Keratinocyte (primary cell): ENCODE data around the gene CLSTN1. TPM values are rescaled to one million over a fixed set of nuclear protein-coding genes. Genes with fewer than 3 reads are reported as not detected.

ENCODE experiments used
- DNase-seq: peaks from one replicate; pipeline ENCODE4 v3.0.0-alpha.2; 2011; ENCODE audit warnings: low read depth, missing footprints, low spot score
- FAIRE-seq: peaks from 2 replicates; lab custom pipeline; 2011; peaks lifted over from hg19 to GRCh38; lab: Jason Lieb, UNC
- H2AFZ ChIP-seq: 2 replicates; pipeline ENCODE4 v1.6.0; 2012; ENCODE audit warnings: low read length, control low read depth, inconsistent platforms; ENCODE audit not compliant: control insufficient read depth
- H3K27ac ChIP-seq: 2 replicates; pipeline ENCODE4 v1.5.1; 2011; ENCODE audit warnings: low read length; ENCODE audit not compliant: control insufficient read depth, insufficient read depth
- H3K27me3 ChIP-seq: 3 replicates; pipeline ENCODE4 v1.6.0; 2011; ENCODE audit warnings: low read length; ENCODE audit not compliant: control insufficient read depth, insufficient read depth; ENCODE audit errors: extremely low read depth
- H3K36me3 ChIP-seq, 2 experiments: 2 replicates in 1 of 2; 3 replicates in 1 of 2; pipeline ENCODE4 v1.5.1; 2011; ENCODE audit warnings: low read length in 2 of 2, mild to moderate bottlenecking in 1 of 2; ENCODE audit not compliant: control insufficient read depth in 2 of 2, insufficient read depth in 2 of 2; ENCODE audit errors: extremely low read depth in 1 of 2
- H3K4me1 ChIP-seq: 3 replicates; pipeline ENCODE4 v1.5.1; 2011; ENCODE audit warnings: low read length; ENCODE audit not compliant: control insufficient read depth, insufficient read depth; ENCODE audit errors: extremely low read depth
- H3K4me2 ChIP-seq: 3 replicates; pipeline ENCODE4 v1.6.0; 2011; ENCODE audit warnings: low read depth, low read length; ENCODE audit not compliant: control insufficient read depth, insufficient read depth; ENCODE audit errors: extremely low read depth
- H3K4me3 ChIP-seq, 3 experiments: fragments of 200-600 bp in 1 of 3; sonication (generic) in 1 of 3; 2 replicates in 2 of 3; 3 replicates in 1 of 3; pipeline ENCODE4 v1.5.1; 2011 to 2016; ENCODE audit warnings: low read length in 3 of 3, mild to moderate bottlenecking in 3 of 3, control low read depth in 2 of 3, inconsistent platforms in 1 of 3, low read depth in 1 of 3, mixed read lengths in 1 of 3, mixed run types in 1 of 3, moderate library complexity in 1 of 3; ENCODE audit not compliant: control insufficient read depth in 2 of 3, insufficient read depth in 2 of 3; ENCODE audit errors: extremely low read depth in 1 of 3
- H3K79me2 ChIP-seq: 2 replicates; pipeline ENCODE4 v1.6.0; 2012; ENCODE audit warnings: low read length; ENCODE audit not compliant: control insufficient read depth, insufficient read depth
- H3K9ac ChIP-seq: 3 replicates; pipeline ENCODE4 v1.6.0; 2011; ENCODE audit warnings: low read length; ENCODE audit not compliant: control insufficient read depth, insufficient read depth; ENCODE audit errors: extremely low read depth
- H3K9me1 ChIP-seq: 3 replicates; pipeline ENCODE4 v1.6.0; 2011; ENCODE audit warnings: low read length; ENCODE audit not compliant: control insufficient read depth, insufficient read depth; ENCODE audit errors: extremely low read depth
- H3K9me3 ChIP-seq: 2 replicates; pipeline ENCODE4 v1.5.1; 2012; ENCODE audit warnings: low read depth, low read length; ENCODE audit not compliant: control insufficient read depth
- H4K20me1 ChIP-seq: 3 replicates; pipeline ENCODE4 v1.6.0; 2011; ENCODE audit warnings: low read length; ENCODE audit not compliant: control insufficient read depth, insufficient read depth; ENCODE audit errors: extremely low read depth
- EZH2 ChIP-seq: IDR thresholded peaks from one replicate; pipeline ENCODE4 v1.6.1; 2012; ENCODE audit warnings: inconsistent platforms, mild to moderate bottlenecking, low read length, moderate library complexity
- dilution Hi-C: fragments of 300-500 bp; cut with MboI; formaldehyde crosslinking; loops from one replicate; pipeline ENCODE4 v1.7.0; 2020; ENCODE audit warnings: low sequenced_read_pairs; ENCODE audit not compliant: extremely low pct_ligation_motif_present
- polyA plus RNA-seq, 5 experiments: library from polyadenylated mRNA; depleted of rRNA in 3 of 5; stranded (reverse) in 3 of 5; stranded (forward) in 1 of 5; unstranded in 1 of 5; fragments of >200 nt; gene quantifications; 1 replicate in 1 of 5; 2 replicates in 3 of 5; 3 replicates in 1 of 5; pipeline versions ENCODE4 v1.2.1 to v1.2.3, GENCODE V29; 2011 to 2012; ENCODE audit warnings: missing spikeins in 2 of 5, low read depth in 1 of 5, low replicate concordance in 1 of 5
- TF ChIP-seq, protein P1 (sequence below), 3 experiments: IDR thresholded peaks in 1 of 3; conservative IDR thresholded peaks in 1 of 3; optimal IDR thresholded peaks in 1 of 3; 2 replicates in 2 of 3; 3 replicates in 1 of 3; pipeline versions ENCODE3 to v1.5.1; 2011; ENCODE audit warnings: low read length in 3 of 3, mild to moderate bottlenecking in 3 of 3, moderate library complexity in 2 of 3, control low read depth in 1 of 3, inconsistent platforms in 1 of 3; ENCODE audit not compliant: insufficient read depth in 2 of 3; ENCODE audit errors: extremely low read depth in 1 of 3

Gene CLSTN1
- polyA plus RNA-seq, 1 donor (not counting 4 experiments of a cell fraction or from before 2014, with no cell fraction given): 90.3 TPM

- no peak for DNase-seq
- Histone ChIP-seq H3K4me2 (no peak overlapping the region), H3K4me1 (peaks cover 23% of the 10 kb centered on the region), H3K36me3 (peaks cover 14 to 15% of the 10 kb centered on the region in 2 experiments), H3K9me1 (no peaks in the 10 kb centered on the region), H3K27ac (no peak overlapping the region), H4K20me1 (no peaks in the 10 kb centered on the region), H3K9me3 (no peaks in the 10 kb centered on the region), H3K4me3 (no peak overlapping the region), H3K9ac (no peak overlapping the region), H3K27me3 (no peaks in the 10 kb centered on the region), H3K79me2 (no peaks in the 10 kb centered on the region), H2AFZ (no peak overlapping the region)
- no peak for FAIRE-seq
- dilution Hi-C loops: no loop called here
- no peak for TF ChIP-seq EZH2
- TF ChIP-seq, protein P1, sequence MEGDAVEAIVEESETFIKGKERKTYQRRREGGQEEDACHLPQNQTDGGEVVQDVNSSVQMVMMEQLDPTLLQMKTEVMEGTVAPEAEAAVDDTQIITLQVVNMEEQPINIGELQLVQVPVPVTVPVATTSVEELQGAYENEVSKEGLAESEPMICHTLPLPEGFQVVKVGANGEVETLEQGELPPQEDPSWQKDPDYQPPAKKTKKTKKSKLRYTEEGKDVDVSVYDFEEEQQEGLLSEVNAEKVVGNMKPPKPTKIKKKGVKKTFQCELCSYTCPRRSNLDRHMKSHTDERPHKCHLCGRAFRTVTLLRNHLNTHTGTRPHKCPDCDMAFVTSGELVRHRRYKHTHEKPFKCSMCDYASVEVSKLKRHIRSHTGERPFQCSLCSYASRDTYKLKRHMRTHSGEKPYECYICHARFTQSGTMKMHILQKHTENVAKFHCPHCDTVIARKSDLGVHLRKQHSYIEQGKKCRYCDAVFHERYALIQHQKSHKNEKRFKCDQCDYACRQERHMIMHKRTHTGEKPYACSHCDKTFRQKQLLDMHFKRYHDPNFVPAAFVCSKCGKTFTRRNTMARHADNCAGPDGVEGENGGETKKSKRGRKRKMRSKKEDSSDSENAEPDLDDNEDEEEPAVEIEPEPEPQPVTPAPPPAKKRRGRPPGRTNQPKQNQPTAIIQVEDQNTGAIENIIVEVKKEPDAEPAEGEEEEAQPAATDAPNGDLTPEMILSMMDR (optimal IDR thresholded peaks at IDR 0.05 in 1 of 3, IDR thresholded peaks at IDR 0.05 in 1 of 3, conservative IDR thresholded peaks at IDR 0.05 in 1 of 3; ENCODE audit: extremely low read depth in 1 of 3, insufficient read depth in 2 of 3, low read length in 3 of 3): no peak
Observed at GRCh38 chr1:9717193-9718005, 106.4 kb downstream of the CLSTN1 start.

- no peak overlapping the region for H3K27ac ChIP-seq
- TF ChIP-seq, protein P1 (optimal IDR thresholded peaks at IDR 0.05 in 1 of 3, IDR thresholded peaks at IDR 0.05 in 1 of 3, conservative IDR thresholded peaks at IDR 0.05 in 1 of 3; ENCODE audit: extremely low read depth in 1 of 3, insufficient read depth in 2 of 3, low read length in 3 of 3): no peak
- TF ChIP-seq EZH2: no peak
- no peaks in the 10 kb centered on the region for H3K27me3 ChIP-seq
- H3K4me1 ChIP-seq: peaks cover 22% of the 10 kb centered on the region
- H2AFZ ChIP-seq: no peak overlapping the region
- no peak for FAIRE-seq
- H3K9me3 ChIP-seq: no peaks in the 10 kb centered on the region
- H3K4me2 ChIP-seq: no peak overlapping the region
- no peaks in the 10 kb centered on the region for H4K20me1 ChIP-seq
- no peak overlapping the region for H3K4me3 ChIP-seq
- DNase-seq: no peak
- no peaks in the 10 kb centered on the region for H3K9me1 ChIP-seq
- no peaks in the 10 kb centered on the region for H3K79me2 ChIP-seq
- peaks cover 10 to 16% of the 10 kb centered on the region in 2 experiments for H3K36me3 ChIP-seq
- H3K9ac ChIP-seq: no peak overlapping the region
- dilution Hi-C loops: no loop called here
Observed at GRCh38 chr1:9716404-9717192, 107.2 kb downstream of the CLSTN1 start.
